Stomach (tissue), 4 donors: ENCODE results near the gene DLGAP1.

Source experiments
- CTCF ChIP-seq, 7 experiments: fragments of 450-650 bp in 4 of 7; fragments of 200-600 bp in 3 of 7; sonication (generic) in 3 of 7; IDR thresholded peaks; one replicate each; pipeline ENCODE4 v1.5.1; 2016 to 2019; ENCODE audit warnings: antibody characterized with exemption in 7 of 7, control low read depth in 2 of 7, mild to moderate bottlenecking in 1 of 7
- EP300 ChIP-seq: sonication (generic); formaldehyde crosslinking; IDR thresholded peaks from one replicate; pipeline ENCODE4 v1.6.1; 2017; ENCODE audit warnings: antibody characterized with exemption
- POLR2A ChIP-seq, 4 donors: fragments of 450-650 bp; IDR thresholded peaks; one replicate each; pipeline ENCODE4 v1.6.1; 2016; ENCODE audit warnings: antibody characterized with exemption in 4 of 4, control low read depth in 2 of 4, mild to moderate bottlenecking in 1 of 4, moderate library complexity in 1 of 4
- POLR2AphosphoS5 ChIP-seq, 3 donors: sonication (generic); formaldehyde crosslinking; IDR thresholded peaks; one replicate each; pipeline ENCODE4 v1.6.1; 2016; ENCODE audit warnings: antibody characterized with exemption in 3 of 3

GRCh38 chr18:4017480-4017879, 437.6 kb downstream of the DLGAP1 start:
- TF ChIP-seq POLR2A (IDR thresholded peaks at IDR 0.05) (no peak), CTCF (IDR thresholded peaks at IDR 0.05) (peak in 1 of 7 experiments; percentile 8), POLR2AphosphoS5 (IDR thresholded peaks at IDR 0.05) (peak in 1 of 3 donors; percentile 28), EP300 (no peak)
